ENCODE results near the gene IL1R2.

GRCh38 chr2:102070058-102070642, 78.4 kb downstream of the IL1R2 start:
- no peak for TF ChIP-seq CTCF (IDR thresholded peaks at IDR 0.05; ENCODE audit: insufficient read depth, low read length)
- TF ChIP-seq, protein P1, sequence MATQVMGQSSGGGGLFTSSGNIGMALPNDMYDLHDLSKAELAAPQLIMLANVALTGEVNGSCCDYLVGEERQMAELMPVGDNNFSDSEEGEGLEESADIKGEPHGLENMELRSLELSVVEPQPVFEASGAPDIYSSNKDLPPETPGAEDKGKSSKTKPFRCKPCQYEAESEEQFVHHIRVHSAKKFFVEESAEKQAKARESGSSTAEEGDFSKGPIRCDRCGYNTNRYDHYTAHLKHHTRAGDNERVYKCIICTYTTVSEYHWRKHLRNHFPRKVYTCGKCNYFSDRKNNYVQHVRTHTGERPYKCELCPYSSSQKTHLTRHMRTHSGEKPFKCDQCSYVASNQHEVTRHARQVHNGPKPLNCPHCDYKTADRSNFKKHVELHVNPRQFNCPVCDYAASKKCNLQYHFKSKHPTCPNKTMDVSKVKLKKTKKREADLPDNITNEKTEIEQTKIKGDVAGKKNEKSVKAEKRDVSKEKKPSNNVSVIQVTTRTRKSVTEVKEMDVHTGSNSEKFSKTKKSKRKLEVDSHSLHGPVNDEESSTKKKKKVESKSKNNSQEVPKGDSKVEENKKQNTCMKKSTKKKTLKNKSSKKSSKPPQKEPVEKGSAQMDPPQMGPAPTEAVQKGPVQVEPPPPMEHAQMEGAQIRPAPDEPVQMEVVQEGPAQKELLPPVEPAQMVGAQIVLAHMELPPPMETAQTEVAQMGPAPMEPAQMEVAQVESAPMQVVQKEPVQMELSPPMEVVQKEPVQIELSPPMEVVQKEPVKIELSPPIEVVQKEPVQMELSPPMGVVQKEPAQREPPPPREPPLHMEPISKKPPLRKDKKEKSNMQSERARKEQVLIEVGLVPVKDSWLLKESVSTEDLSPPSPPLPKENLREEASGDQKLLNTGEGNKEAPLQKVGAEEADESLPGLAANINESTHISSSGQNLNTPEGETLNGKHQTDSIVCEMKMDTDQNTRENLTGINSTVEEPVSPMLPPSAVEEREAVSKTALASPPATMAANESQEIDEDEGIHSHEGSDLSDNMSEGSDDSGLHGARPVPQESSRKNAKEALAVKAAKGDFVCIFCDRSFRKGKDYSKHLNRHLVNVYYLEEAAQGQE (IDR thresholded peaks at IDR 0.05; ENCODE audit: insufficient replicate concordance, low read depth) = no peak
- TF ChIP-seq POLR2AphosphoS5 (IDR thresholded peaks at IDR 0.05; ENCODE audit: low read depth) = no peak
- TF ChIP-seq GABPA (IDR thresholded peaks at IDR 0.05; ENCODE audit: low read depth) = no peak
- no peak for TF ChIP-seq SPI1 (IDR thresholded peaks at IDR 0.05; ENCODE audit: borderline replicate concordance, low read depth)

All from HL-60 (cell line).